ENCODE results near the gene RNF41.

RNF41 gene

DNA sequence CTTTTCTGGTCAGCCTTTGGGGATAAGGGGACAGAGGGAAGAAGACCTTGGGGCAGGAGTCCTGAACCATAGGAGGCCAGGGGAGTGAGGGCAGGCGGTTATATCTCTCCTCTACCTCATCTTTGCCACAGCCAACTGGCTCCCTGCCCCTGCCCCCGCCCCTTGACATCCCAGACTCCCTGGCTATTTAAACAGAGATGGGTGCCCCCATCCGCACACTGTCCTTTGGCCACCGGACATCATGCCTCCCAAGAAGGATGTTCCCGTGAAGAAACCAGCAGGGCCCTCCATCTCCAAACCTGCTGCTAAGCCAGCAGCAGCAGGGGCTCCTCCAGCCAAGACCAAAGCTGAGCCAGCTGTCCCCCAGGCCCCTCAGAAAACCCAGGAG lies 68.0 kb downstream of the RNF41 start:
- no peak for DNase-seq (ENCODE audit: low read depth)
- TF ChIP-seq, protein P1, sequence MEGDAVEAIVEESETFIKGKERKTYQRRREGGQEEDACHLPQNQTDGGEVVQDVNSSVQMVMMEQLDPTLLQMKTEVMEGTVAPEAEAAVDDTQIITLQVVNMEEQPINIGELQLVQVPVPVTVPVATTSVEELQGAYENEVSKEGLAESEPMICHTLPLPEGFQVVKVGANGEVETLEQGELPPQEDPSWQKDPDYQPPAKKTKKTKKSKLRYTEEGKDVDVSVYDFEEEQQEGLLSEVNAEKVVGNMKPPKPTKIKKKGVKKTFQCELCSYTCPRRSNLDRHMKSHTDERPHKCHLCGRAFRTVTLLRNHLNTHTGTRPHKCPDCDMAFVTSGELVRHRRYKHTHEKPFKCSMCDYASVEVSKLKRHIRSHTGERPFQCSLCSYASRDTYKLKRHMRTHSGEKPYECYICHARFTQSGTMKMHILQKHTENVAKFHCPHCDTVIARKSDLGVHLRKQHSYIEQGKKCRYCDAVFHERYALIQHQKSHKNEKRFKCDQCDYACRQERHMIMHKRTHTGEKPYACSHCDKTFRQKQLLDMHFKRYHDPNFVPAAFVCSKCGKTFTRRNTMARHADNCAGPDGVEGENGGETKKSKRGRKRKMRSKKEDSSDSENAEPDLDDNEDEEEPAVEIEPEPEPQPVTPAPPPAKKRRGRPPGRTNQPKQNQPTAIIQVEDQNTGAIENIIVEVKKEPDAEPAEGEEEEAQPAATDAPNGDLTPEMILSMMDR (IDR thresholded peaks at IDR 0.05; ENCODE audit: low read length, missing control alignments) = no peak
- H3K4me3 ChIP-seq (replicated peaks; ENCODE audit: low read depth, low read length) = peak overlapping the region; percentile 79

DNA sequence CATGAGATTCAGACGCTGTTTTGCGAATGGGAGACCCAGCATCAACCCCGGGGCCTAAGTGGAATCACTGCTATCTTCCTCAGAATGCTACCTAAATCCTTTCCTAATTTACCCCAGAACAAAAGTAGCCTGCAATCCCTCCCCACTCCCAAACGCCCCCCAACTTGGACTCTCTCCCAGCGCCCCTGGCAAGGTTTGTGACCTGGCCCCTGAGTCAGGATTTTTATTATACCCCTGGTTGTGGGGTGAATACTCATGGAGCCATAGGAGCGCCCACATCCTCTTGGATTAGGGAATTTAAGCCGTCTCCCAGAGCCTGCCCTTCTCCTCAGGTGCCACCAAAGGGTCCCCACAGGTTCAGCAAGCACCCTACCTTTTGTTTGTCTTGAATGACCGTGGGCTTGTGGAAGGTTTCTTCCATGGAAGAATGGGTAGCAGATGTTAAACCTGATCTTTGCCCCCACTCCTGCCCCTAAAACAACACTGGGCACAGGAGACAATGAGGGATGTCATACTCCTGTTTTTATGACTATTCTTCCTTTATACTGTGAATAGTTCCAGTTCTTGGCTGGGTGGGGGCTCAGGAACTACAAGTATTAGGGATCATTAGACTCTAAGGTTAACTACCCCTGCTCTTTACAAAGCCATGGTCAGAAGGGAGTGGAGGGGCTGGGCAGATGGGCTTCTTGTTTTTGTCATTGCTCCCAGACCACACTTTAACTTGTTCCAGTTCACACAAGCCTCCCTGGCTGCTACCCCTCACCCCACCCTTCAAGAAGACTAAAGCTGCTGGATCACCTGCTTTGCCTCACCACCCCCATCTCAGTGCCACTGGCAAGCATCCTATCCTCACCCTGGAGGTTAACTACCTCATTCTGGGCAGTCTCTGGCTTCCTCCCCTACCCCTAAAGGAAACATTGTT lies 68.7 kb downstream of the RNF41 start:
- no peak for DNase-seq (ENCODE audit: low read depth)
- H3K4me3 ChIP-seq (replicated peaks; ENCODE audit: low read depth, low read length) = peak overlapping the region; percentile 79
- TF ChIP-seq, protein P1 (IDR thresholded peaks at IDR 0.05; ENCODE audit: low read length, missing control alignments) = no peak

All from fibroblast of pulmonary artery (primary cell).